Loucy (cell line): ENCODE measurements around the gene RFT1.

Experiments used
- H2AFZ ChIP-seq: fragments of 200-600 bp; sonication (generic); 2 replicates; pipeline ENCODE4 v1.6.0; 2016; ENCODE audit warnings: antibody characterized with exemption, mild to moderate bottlenecking, low read length, moderate library complexity
- H3F3A ChIP-seq: fragments of 200-600 bp; 2 replicates; pipeline ENCODE4 v1.6.0; 2016; ENCODE audit warnings: antibody characterized with exemption, low read depth, mild to moderate bottlenecking
- H3K27me3 ChIP-seq: fragments of 200-600 bp; sonication (generic); 2 replicates; pipeline ENCODE4 v1.6.1; 2014; ENCODE audit warnings: low read length, mild to moderate bottlenecking; ENCODE audit not compliant: insufficient read depth, poor library complexity, severe bottlenecking
- H3K36me3 ChIP-seq: fragments of 200-600 bp; sonication (generic); 2 replicates; pipeline ENCODE4 v1.6.1; 2016; ENCODE audit warnings: low read length; ENCODE audit not compliant: insufficient read depth
- H3K4me1 ChIP-seq: fragments of 200-600 bp; sonication (generic); 2 replicates; pipeline ENCODE4 v1.5.1; 2014; ENCODE audit warnings: low read length, mild to moderate bottlenecking; ENCODE audit not compliant: insufficient read depth, poor library complexity, severe bottlenecking
- H3K4me2 ChIP-seq: fragments of 200-600 bp; sonication (generic); 2 replicates; pipeline ENCODE4 v1.6.0; 2014; ENCODE audit warnings: antibody characterized with exemption, low read length, low read depth, mild to moderate bottlenecking; ENCODE audit not compliant: poor library complexity, severe bottlenecking
- H3K4me3 ChIP-seq: fragments of 200-600 bp; sonication (generic); 2 replicates; pipeline ENCODE4 v1.5.1; 2014; ENCODE audit warnings: low read length, mild to moderate bottlenecking, mixed read lengths; ENCODE audit not compliant: poor library complexity, severe bottlenecking
- H3K79me2 ChIP-seq: fragments of 200-600 bp; sonication (generic); 2 replicates; pipeline ENCODE4 v1.6.1; 2014; ENCODE audit warnings: low read length; ENCODE audit not compliant: insufficient read depth
- H3K9ac ChIP-seq: fragments of 200-600 bp; sonication (generic); 2 replicates; pipeline ENCODE4 v1.6.0; 2014; ENCODE audit warnings: mild to moderate bottlenecking, low read depth, low read length, moderate library complexity; ENCODE audit not compliant: poor library complexity, severe bottlenecking
- H3K9me2 ChIP-seq: fragments of 200-600 bp; sonication (generic); replicated peaks from 2 replicates; pipeline ENCODE4 v1.6.1; 2016; ENCODE audit warnings: low read depth, low read length, mixed read lengths
- H3K9me3 ChIP-seq: fragments of 200-600 bp; sonication (generic); 2 replicates; pipeline ENCODE4 v1.6.1; 2014; ENCODE audit warnings: mild to moderate bottlenecking, antibody characterized with exemption, low read length, low read depth; ENCODE audit not compliant: insufficient read depth
- H4K20me1 ChIP-seq: fragments of 200-600 bp; sonication (generic); 2 replicates; pipeline ENCODE4 v1.6.0; 2014; ENCODE audit warnings: antibody characterized with exemption, low read length, mild to moderate bottlenecking; ENCODE audit not compliant: insufficient read depth, poor library complexity, severe bottlenecking
- CTCF ChIP-seq: fragments of 200-600 bp; sonication (generic); conservative IDR thresholded peaks from 2 replicates; pipeline ENCODE4 v1.5.1; 2014; ENCODE audit warnings: mild to moderate bottlenecking, antibody characterized with exemption, low read length
- EZH2phosphoT487 ChIP-seq: fragments of 200-600 bp; IDR thresholded peaks from 2 replicates; pipeline ENCODE4 v1.6.1; 2018; ENCODE audit warnings: antibody characterized with exemption, mild to moderate bottlenecking, moderate library complexity, borderline replicate concordance

The RFT1 gene

GRCh38 chr3:53164911-53165310 lies 34.7 kb upstream of the RFT1 start:
- Histone ChIP-seq H3K36me3 (no peaks in the 10 kb centered on the region), H3F3A (no peaks in the 10 kb centered on the region), H2AFZ (no peak overlapping the region)

GRCh38 chr3:53163444-53164387 lies 33.5 kb upstream of the RFT1 start:
- TF ChIP-seq CTCF: no peak
- TF ChIP-seq EZH2phosphoT487: no peak
- Histone ChIP-seq H3K4me2 (peak overlapping the region; percentile 50), H3F3A (no peaks in the 10 kb centered on the region), H3K4me3 (no peak overlapping the region), H3K4me1 (peaks cover 39% of the 10 kb centered on the region), H3K9ac (no peak overlapping the region), H3K9me3 (no peaks in the 10 kb centered on the region), H3K27me3 (no peaks in the 10 kb centered on the region), H4K20me1 (no peaks in the 10 kb centered on the region), H2AFZ (no peak overlapping the region), H3K79me2 (no peaks in the 10 kb centered on the region; the same call in 1 of the 2 replicates), H3K36me3 (no peaks in the 10 kb centered on the region), H3K9me2 (no peaks in the 10 kb centered on the region)

More at GRCh38 chr3:53164911-53165310, 34.7 kb upstream of the RFT1 start:
- no peaks in the 10 kb centered on the region for H3K9me3 ChIP-seq
- no peaks in the 10 kb centered on the region; the same call in 1 of the 2 replicates for H3K79me2 ChIP-seq
- no peak overlapping the region for H3K9ac ChIP-seq
- TF ChIP-seq EZH2phosphoT487: no peak
- no peak for TF ChIP-seq CTCF
- H3K4me3 ChIP-seq: no peak overlapping the region
- no peaks in the 10 kb centered on the region for H4K20me1 ChIP-seq
- H3K27me3 ChIP-seq: no peaks in the 10 kb centered on the region
- no peak overlapping the region for H3K4me2 ChIP-seq
- H3K4me1 ChIP-seq: peaks cover 42% of the 10 kb centered on the region
- H3K9me2 ChIP-seq: no peaks in the 10 kb centered on the region

GRCh38 chr3:53162672-53163443 lies 32.6 kb upstream of the RFT1 start:
- H4K20me1 ChIP-seq: no peaks in the 10 kb centered on the region
- H3K4me3 ChIP-seq: peak overlapping the region; percentile 22
- no peak overlapping the region for H2AFZ ChIP-seq
- H3K9me2 ChIP-seq: no peaks in the 10 kb centered on the region
- no peaks in the 10 kb centered on the region for H3K36me3 ChIP-seq
- TF ChIP-seq EZH2phosphoT487 (no peak), CTCF (no peak)
- H3K27me3 ChIP-seq: no peaks in the 10 kb centered on the region
- H3K4me1 ChIP-seq: peaks cover 39% of the 10 kb centered on the region
- no peaks in the 10 kb centered on the region; the same call in 1 of the 2 replicates for H3K79me2 ChIP-seq
- peak overlapping the region; percentile 50 for H3K4me2 ChIP-seq
- H3K9ac ChIP-seq: no peak overlapping the region
- no peaks in the 10 kb centered on the region for H3K9me3 ChIP-seq
- H3F3A ChIP-seq: no peaks in the 10 kb centered on the region
